ENCODE results near the gene PRR14. TPM values are rescaled to one million over a fixed set of nuclear protein-coding genes. Genes with fewer than 3 reads are reported as not detected.

Gene PRR14
- total RNA-seq, 2 donors from 2014 or later = 21.2 to 35.4 TPM

GRCh38 chr16:30606004-30606403 lies 44.8 kb upstream of the PRR14 start:
- Mint-ChIP-seq H3K9me3 (no peaks in the 10 kb centered on the region), H3K4me1 (peaks cover 3% of the 10 kb centered on the region), H3K36me3 (ENCODE audit: low read depth) (peaks cover 38% of the 10 kb centered on the region), H3K4me3 (no peak overlapping the region), H3K27ac (no peak overlapping the region), H3K27me3 (ENCODE audit: insufficient read depth) (no peaks in the 10 kb centered on the region)
- 87 to 95% methylated on average over 3 of the region's 3 CpGs for WGBS, 2 experiments (ENCODE audit: insufficient coverage in 1 of 2, insufficient read length in 1 of 2)
- H3K4me3 ChIP-seq (ENCODE audit: low read length) = no peak overlapping the region
- peaks cover 42% of the 10 kb centered on the region for H3K36me3 ChIP-seq (ENCODE audit: control insufficient read depth, insufficient read depth, low read length)
- no peak for DNase-seq
- H3K27me3 ChIP-seq (ENCODE audit: control insufficient read depth, insufficient read depth, low read length, poor library complexity, severe bottlenecking) = no peaks in the 10 kb centered on the region
- no peak overlapping the region for H3K27ac ChIP-seq (ENCODE audit: low read depth, low read length)
- H3K9ac ChIP-seq (ENCODE audit: extremely low read depth, low read length, poor library complexity, severe bottlenecking) = no peak overlapping the region
- H3K4me1 ChIP-seq (ENCODE audit: control insufficient read depth, insufficient read depth, low read length) = peaks cover 3% of the 10 kb centered on the region
- no peak for TF ChIP-seq CTCF (conservative IDR thresholded peaks at IDR 0.05)
- peaks cover under 1% of the 10 kb centered on the region for H3K9me3 ChIP-seq (ENCODE audit: control insufficient read depth, low read length)

- Mint-ChIP-seq H3K9me3 (no peaks in the 10 kb centered on the region), H3K36me3 (ENCODE audit: low read depth) (peaks cover 25% of the 10 kb centered on the region), H3K4me3 (peak overlapping the region; percentile 77), H3K4me1 (peaks cover 3% of the 10 kb centered on the region), H3K27me3 (ENCODE audit: insufficient read depth) (no peaks in the 10 kb centered on the region), H3K27ac (peak overlapping the region; percentile 92)
- peak overlapping the region; percentile 87 for H3K27ac ChIP-seq (ENCODE audit: low read depth, low read length)
- no peak for TF ChIP-seq CTCF (conservative IDR thresholded peaks at IDR 0.05)
- H3K27me3 ChIP-seq (ENCODE audit: control insufficient read depth, insufficient read depth, low read length, poor library complexity, severe bottlenecking) = no peaks in the 10 kb centered on the region
- peak; percentile 80 for DNase-seq
- H3K4me1 ChIP-seq (ENCODE audit: control insufficient read depth, insufficient read depth, low read length) = peaks cover 3% of the 10 kb centered on the region
- peaks cover 34% of the 10 kb centered on the region for H3K36me3 ChIP-seq (ENCODE audit: control insufficient read depth, insufficient read depth, low read length)
- H3K9ac ChIP-seq (ENCODE audit: extremely low read depth, low read length, poor library complexity, severe bottlenecking) = peak overlapping the region; percentile 95
- peak overlapping the region; percentile 95 for H3K4me3 ChIP-seq (ENCODE audit: low read length)
- 16 to 18% methylated on average over 22 to 40 of the region's 40 CpGs for WGBS, 2 experiments (ENCODE audit: insufficient coverage in 1 of 2, insufficient read length in 1 of 2)
- no peaks in the 10 kb centered on the region for H3K9me3 ChIP-seq (ENCODE audit: control insufficient read depth, low read length)
Measured at GRCh38 chr16:30609002-30609925, 41.5 kb upstream of the PRR14 start.

- H3K4me1 ChIP-seq (ENCODE audit: control insufficient read depth, insufficient read depth, low read length) = peaks cover 3% of the 10 kb centered on the region
- H3K9me3 ChIP-seq (ENCODE audit: control insufficient read depth, low read length) = no peaks in the 10 kb centered on the region
- H3K27ac ChIP-seq (ENCODE audit: low read depth, low read length) = peak within 1 kb of the TSS; percentile 87
Measured at GRCh38 chr16:30609926-30610839, 40.6 kb upstream of the PRR14 start, which contains the start of gene ZNF689. ZNF689 (minus strand) TSS chr16:30610389; CDS start chr16:30610041, 348 bp downstream.

More at GRCh38 chr16:30609926-30610839, 40.6 kb upstream of the PRR14 start, which contains the start of gene ZNF689:
- no peak for TF ChIP-seq CTCF (conservative IDR thresholded peaks at IDR 0.05)
- Mint-ChIP-seq H3K9me3 (no peaks in the 10 kb centered on the region), H3K27me3 (ENCODE audit: insufficient read depth) (no peaks in the 10 kb centered on the region), H3K4me1 (peaks cover 3% of the 10 kb centered on the region), H3K27ac (peak within 1 kb of the TSS; percentile 92), H3K36me3 (ENCODE audit: low read depth) (peaks cover 17% of the 10 kb centered on the region), H3K4me3 (peak within 1 kb of the TSS; percentile 77)
- H3K36me3 ChIP-seq (ENCODE audit: control insufficient read depth, insufficient read depth, low read length) = peaks cover 31% of the 10 kb centered on the region
- H3K27me3 ChIP-seq (ENCODE audit: control insufficient read depth, insufficient read depth, low read length, poor library complexity, severe bottlenecking) = no peaks in the 10 kb centered on the region
- 0 to 1% methylated on average over 49 to 62 of the region's 63 CpGs for WGBS, 2 experiments (ENCODE audit: insufficient coverage in 1 of 2, insufficient read length in 1 of 2)
- peak; percentile 99 for DNase-seq
- H3K4me3 ChIP-seq (ENCODE audit: low read length) = peak within 1 kb of the TSS; percentile 95
- H3K9ac ChIP-seq (ENCODE audit: extremely low read depth, low read length, poor library complexity, severe bottlenecking) = peak within 1 kb of the TSS; percentile 95

All from endodermal cell (in vitro differentiated cells).